ENCODE results near the gene CRIP1. TPM values are rescaled to one million over a fixed set of nuclear protein-coding genes. Genes with fewer than 3 reads are reported as not detected.
A peak's percentile ranks its signal among the peaks of the same experiment; 100 is the strongest.

Gene CRIP1
- polyA plus RNA-seq, 1 experiment: 0.90 TPM

GRCh38 chr14:105470350-105471296, 16.1 kb upstream of the CRIP1 start:
- peaks cover 19% of the 10 kb centered on the region for H3K36me3 ChIP-seq (ENCODE audit: control insufficient read depth, insufficient read depth, low read length)

GRCh38 chr14:105471297-105471821, 15.3 kb upstream of the CRIP1 start:
- CTCF ChIA-PET: interaction anchor here (2.3 to 4.0 kb wide), 3 partner anchors 10 to 23 kb away, joined by 9 to 31 read pairs (median 15); no protein-coding TSS in a partner anchor
- Histone ChIP-seq H3K4me3 (ENCODE audit: low read depth, low read length) (no peak overlapping the region), H3K27me3 (ENCODE audit: control insufficient read depth, insufficient read depth, low read length) (no peaks in the 10 kb centered on the region), H3K36me3 (ENCODE audit: control insufficient read depth, insufficient read depth, low read length) (peaks cover 19% of the 10 kb centered on the region)
- POLR2A ChIA-PET: interaction anchor here (0.6 kb wide), 1 partner anchor 379 kb away, joined by 3 read pairs; no protein-coding TSS in a partner anchor
- TF ChIP-seq CTCF (IDR thresholded peaks at IDR 0.05; ENCODE audit: insufficient read depth, low read depth, low read length): 0 out of 2 replicates have a peak, but pooled peaks have one; percentile 17
- DNase-seq (ENCODE audit: low read depth): no peak

More at GRCh38 chr14:105470350-105471296, 16.1 kb upstream of the CRIP1 start:
- TF ChIP-seq CTCF (IDR thresholded peaks at IDR 0.05; ENCODE audit: insufficient read depth, low read depth, low read length): no peak
- CTCF ChIA-PET: interaction anchor here (0.7 to 4.0 kb wide), 4 partner anchors 11 to 66 kb away, joined by 3 to 31 read pairs (median 12); no protein-coding TSS in a partner anchor
- Histone ChIP-seq H3K4me3 (ENCODE audit: low read depth, low read length) (no peak overlapping the region), H3K27me3 (ENCODE audit: control insufficient read depth, insufficient read depth, low read length) (no peaks in the 10 kb centered on the region)
- DNase-seq (ENCODE audit: low read depth): no peak
- POLR2A ChIA-PET: no interaction called here

- ChIA-PET POLR2A (interaction anchor here (0.6 kb wide), 1 partner anchor 380 kb away, joined by 3 read pairs; no protein-coding TSS in a partner anchor), CTCF (interaction anchor here (4.0 kb wide), 2 partner anchors 10 to 18 kb away, joined by 15 to 31 read pairs; no protein-coding TSS in a partner anchor)
- Histone ChIP-seq H3K36me3 (ENCODE audit: control insufficient read depth, insufficient read depth, low read length) (peaks cover 19% of the 10 kb centered on the region), H3K4me3 (ENCODE audit: low read depth, low read length) (no peak overlapping the region), H3K27me3 (ENCODE audit: control insufficient read depth, insufficient read depth, low read length) (no peaks in the 10 kb centered on the region)
- TF ChIP-seq CTCF (IDR thresholded peaks at IDR 0.05; ENCODE audit: insufficient read depth, low read depth, low read length): no peak
- DNase-seq (ENCODE audit: low read depth): no peak
Measured at GRCh38 chr14:105471823-105472485, 14.7 kb upstream of the CRIP1 start.

- no peak for DNase-seq (ENCODE audit: low read depth)
- Histone ChIP-seq H3K36me3 (ENCODE audit: control insufficient read depth, insufficient read depth, low read length) (peaks cover 16% of the 10 kb centered on the region), H3K4me3 (ENCODE audit: low read depth, low read length) (no peak overlapping the region), H3K27me3 (ENCODE audit: control insufficient read depth, insufficient read depth, low read length) (no peaks in the 10 kb centered on the region)
- POLR2A ChIA-PET: no interaction called here
- TF ChIP-seq CTCF (IDR thresholded peaks at IDR 0.05; ENCODE audit: insufficient read depth, low read depth, low read length): no peak
- CTCF ChIA-PET: interaction anchor here (4.0 kb wide), 2 partner anchors 9 to 17 kb away, joined by 15 to 31 read pairs; no protein-coding TSS in a partner anchor
Measured at GRCh38 chr14:105472486-105472991, 14.1 kb upstream of the CRIP1 start.

All from BJ (cell line).